ENCODE measurements around the gene CPLX4. TPM values are rescaled to one million over a fixed set of nuclear protein-coding genes. Genes with fewer than 3 reads are reported as not detected.
A peak's percentile ranks its signal among the peaks of the same experiment; 100 is the strongest.

The CPLX4 gene
- total and polyA plus RNA-seq, 2 donors (not counting 3 experiments of a cell fraction or from before 2014, with no cell fraction given) = not detected

GRCh38 chr18:59358712-59359575, 40.5 kb upstream of the CPLX4 start, which contains the start of gene LMAN1:
Gene LMAN1, minus strand, starts transcription at chr18:59359265. Its CDS starts 21 bp downstream, at chr18:59359244.
- H3K9ac ChIP-seq (replicated peaks; ENCODE audit: extremely low read depth, insufficient read depth, low read length) = peak within 1 kb of the TSS; percentile 96
- no peaks in the 10 kb centered on the region for H3K9me1 ChIP-seq (replicated peaks; ENCODE audit: control insufficient read depth, extremely low read depth, insufficient read depth, low read length)
- H3K4me3 ChIP-seq (replicated peaks in 1 of 3; ENCODE audit: insufficient read depth in 1 of 3, low read depth in 1 of 3, low read length in 3 of 3) = peak within 1 kb of the TSS; percentile 88 to 94 (median 89)
- peaks cover 4 to 7% of the 10 kb centered on the region in 2 experiments for H3K36me3 ChIP-seq (ENCODE audit: control insufficient read depth in 2 of 2, extremely low read depth in 1 of 2, insufficient read depth in 2 of 2, low read length in 2 of 2)
- TF ChIP-seq MAX (IDR thresholded peaks at IDR 0.05; ENCODE audit: insufficient read depth, insufficient read length) = no peak
- TF ChIP-seq FOS (IDR thresholded peaks at IDR 0.05; ENCODE audit: borderline replicate concordance, insufficient read depth, low read length) = no peak
- peak; percentile 71 for TF ChIP-seq POLR2AphosphoS5 (IDR thresholded peaks at IDR 0.05; ENCODE audit: insufficient read depth, low read depth, low read length)
- no peak for TF ChIP-seq JUN (IDR thresholded peaks at IDR 0.05; ENCODE audit: borderline replicate concordance, insufficient read depth, insufficient read length, low read depth)
- peak; percentile 79 for TF ChIP-seq POLR2A (IDR thresholded peaks at IDR 0.05; ENCODE audit: low read depth, low read length)
- no peak for TF ChIP-seq MYC (IDR thresholded peaks at IDR 0.05; ENCODE audit: low read depth, low read length)
- no peak for TF ChIP-seq GATA2 (IDR thresholded peaks at IDR 0.05; ENCODE audit: insufficient read depth, insufficient read length, low read depth, low read length)
- no peak for TF ChIP-seq EZH2 (IDR thresholded peaks at IDR 0.05; ENCODE audit: borderline replicate concordance, low read depth, low read length, severe bottlenecking)
- TF ChIP-seq CTCF (IDR thresholded peaks at IDR 0.05; ENCODE audit: extremely low read depth in 1 of 2, insufficient read depth in 1 of 2, low read depth in 1 of 2, low read length in 2 of 2) = no peak
- H4K20me1 ChIP-seq (replicated peaks; ENCODE audit: control insufficient read depth, extremely low read depth, insufficient read depth, low read length) = peaks cover 8% of the 10 kb centered on the region
- FAIRE-seq (peak; percentile 88), DNase-seq (ENCODE audit: low read depth, low spot score) (peak; percentile 93)
- peak within 1 kb of the TSS; percentile 73 for H3K27ac ChIP-seq (ENCODE audit: insufficient read depth, low read depth, low read length)
- ChIA-PET CTCF (interaction anchor here (0.6 to 2.3 kb wide), 6 partner anchors 43 to 338 kb away, joined by 3 to 13 read pairs (median 4); partner anchors contain the start of gene CCBE1), POLR2A (no interaction called here)
- dilution Hi-C loops (cut with MboI; ENCODE audit: extremely low pct_ligation_motif_present, low sequenced_read_pairs) = no loop called here
- peaks cover 22 to 38% of the 10 kb centered on the region in 2 experiments for H3K27me3 ChIP-seq (ENCODE audit: control insufficient read depth in 2 of 2, insufficient read depth in 2 of 2, low read length in 2 of 2)
- peaks cover 18% of the 10 kb centered on the region for H3K4me1 ChIP-seq (ENCODE audit: control insufficient read depth, extremely low read depth, insufficient read depth, low read length)
- intact Hi-C loops (cut with micrococcal nuclease) = loop anchor here (2.0 kb wide), 1 partner anchor 220 kb away; the partner anchor contains the start of gene SEC11C
- BruUV-seq (replicated peaks) = no TSS peak
- peaks cover 38% of the 10 kb centered on the region for H3K79me2 ChIP-seq (ENCODE audit: control insufficient read depth, insufficient read depth, low read length)
- peak within 1 kb of the TSS; percentile 100 for H3K4me2 ChIP-seq (ENCODE audit: insufficient read depth, low read length)
- no peaks in the 10 kb centered on the region for H3K9me3 ChIP-seq (replicated peaks; ENCODE audit: control insufficient read depth, insufficient read depth, low read length)
- peak within 1 kb of the TSS; percentile 73 for H2AFZ ChIP-seq (ENCODE audit: low read depth, low read length)
